SW480 (cell line): ENCODE measurements around the gene SCNM1.
"Not testable (repeated sequence)": the region's sequence is repeated elsewhere in the genome, so short reads cannot be mapped to it uniquely, and the experiment has no call there.

Experiments
- DNase-seq: peaks from one replicate; pipeline ENCODE4 v3.0.0-alpha.2; 2016; ENCODE audit warnings: low spot score

The SCNM1 gene

DNA sequence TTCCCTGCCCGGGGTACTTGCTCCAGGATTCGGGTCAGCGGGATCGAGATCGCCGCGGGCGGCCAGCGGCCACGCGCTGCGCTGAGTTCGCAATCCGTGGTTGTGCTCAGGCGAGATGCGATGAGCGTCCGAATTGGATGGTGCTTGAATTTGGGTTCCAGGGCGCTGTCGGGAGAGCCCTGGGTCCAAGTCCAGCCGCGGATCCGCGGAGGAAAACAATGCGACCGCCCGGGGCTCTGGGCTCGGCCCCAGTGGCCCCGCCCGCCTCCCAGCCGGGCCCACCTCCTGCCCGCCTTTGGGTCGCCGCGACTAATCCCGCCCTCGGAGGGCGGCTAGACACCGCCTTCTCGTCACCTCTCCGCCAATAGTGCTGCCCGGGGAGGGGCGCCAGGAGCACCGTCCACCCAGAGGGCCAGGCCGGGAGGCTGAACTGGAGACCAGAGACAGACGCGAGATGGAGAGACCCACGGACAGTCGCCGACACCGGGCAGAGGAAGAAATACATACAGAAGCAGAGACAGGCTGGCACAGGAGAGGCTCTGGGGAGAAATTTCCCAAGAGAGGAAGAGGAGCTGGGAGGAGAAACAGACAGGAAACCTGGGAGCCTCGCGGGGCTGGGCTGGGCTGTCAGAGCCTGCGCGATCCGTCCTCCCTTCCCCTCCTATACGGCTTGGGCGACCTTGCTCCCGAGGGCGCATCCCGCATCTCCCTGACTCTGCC is 19.4 kb upstream of the SCNM1 start, which contains the start of gene SEMA6C:
Gene SEMA6C, minus strand, starts transcription at position 220 of the 720 bp plus-strand sequence. CDS start 4,010 bp downstream, outside the sequence.
- peak; percentile 85 for DNase-seq

DNA sequence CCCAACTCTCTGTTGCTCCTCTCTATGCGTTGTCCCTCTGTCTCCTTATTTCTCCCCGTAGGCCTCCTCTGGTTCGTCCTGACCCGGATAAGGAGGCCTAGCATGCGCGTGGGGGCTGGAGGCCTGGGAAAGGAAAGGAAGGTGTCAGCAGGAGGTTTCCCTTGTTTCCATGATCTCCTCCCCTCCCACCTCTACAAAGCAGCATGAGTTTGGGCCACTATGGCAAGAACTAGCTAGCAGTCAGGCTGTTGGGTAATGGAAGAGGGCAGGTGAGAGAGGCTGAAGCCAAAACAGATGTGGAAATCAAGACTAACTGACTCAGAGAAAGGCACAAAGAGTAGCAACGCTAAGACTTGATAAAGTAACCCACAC is 18.8 kb upstream of the SCNM1 start:
- DNase-seq = no peak

GRCh38 chr1:151147665-151148064 is 18.3 kb upstream of the SCNM1 start:
- DNase-seq = no peak

DNA sequence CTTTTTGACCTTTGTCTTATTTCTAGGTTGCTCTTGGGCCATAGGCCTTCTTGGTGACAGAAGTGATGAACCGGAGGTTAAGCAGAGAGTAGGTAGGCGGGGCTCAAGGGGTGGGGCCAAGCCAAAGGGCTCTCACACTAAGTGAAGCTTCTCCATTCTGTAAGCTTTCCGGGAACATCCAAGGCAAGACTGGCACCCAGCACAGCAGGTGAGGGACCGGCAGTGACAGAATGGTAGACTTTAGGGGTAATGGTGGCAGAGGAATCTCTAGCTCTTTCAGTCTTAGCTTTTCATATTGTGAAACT is 9.5 kb upstream of the SCNM1 start, which contains the start of gene TNFAIP8L2:
Gene TNFAIP8L2, plus strand, starts transcription at position 135 of the 305 bp plus-strand sequence. CDS start 2,049 bp downstream, outside the sequence.
- no peak for DNase-seq

DNA sequence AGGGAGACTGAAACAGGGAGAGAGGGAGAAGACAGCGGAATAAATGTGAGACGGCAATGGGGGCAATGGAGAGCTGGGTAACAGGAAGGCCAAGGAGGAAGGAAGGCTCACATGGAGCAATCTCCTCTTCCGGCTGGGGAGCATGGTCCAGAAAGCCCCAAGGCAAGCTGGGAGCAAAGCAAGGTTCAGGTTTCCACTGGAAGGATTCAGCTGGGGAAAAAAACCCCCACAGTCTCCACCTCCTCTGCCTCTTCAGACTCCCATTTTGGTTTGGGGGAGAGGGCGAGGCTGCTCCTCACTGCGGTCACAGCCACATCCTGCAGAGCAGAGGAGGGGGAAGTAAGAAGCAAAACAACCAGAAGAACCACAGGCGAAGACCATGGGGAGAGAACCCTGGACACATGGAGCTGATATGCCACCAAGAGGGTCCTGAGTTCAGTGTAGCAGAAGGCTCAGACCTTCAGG is 8.8 kb upstream of the SCNM1 start:
- DNase-seq = no peak

DNA sequence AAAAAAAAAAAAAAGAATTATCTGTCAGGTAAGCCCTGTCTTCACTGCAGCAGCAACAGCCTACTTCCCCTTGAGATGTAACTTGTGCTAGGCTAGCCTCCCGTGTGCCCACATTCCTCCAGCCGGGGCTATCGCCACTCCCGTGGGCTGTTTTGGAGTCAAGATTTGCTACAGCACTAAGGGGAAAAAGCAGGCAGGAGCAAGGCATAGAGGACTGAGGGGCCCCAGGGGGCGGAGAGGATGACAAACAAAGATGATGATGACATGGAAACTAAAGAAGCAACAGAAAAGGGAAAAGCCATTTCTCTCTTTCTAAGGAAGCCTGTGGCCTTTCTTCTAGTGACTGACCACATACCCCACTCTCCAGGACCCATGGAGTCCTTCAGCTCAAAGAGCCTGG is 7.6 kb upstream of the SCNM1 start:
- no peak for DNase-seq

GRCh38 chr1:151158751-151159251 is 7.1 kb upstream of the SCNM1 start:
- no peak for DNase-seq

DNA sequence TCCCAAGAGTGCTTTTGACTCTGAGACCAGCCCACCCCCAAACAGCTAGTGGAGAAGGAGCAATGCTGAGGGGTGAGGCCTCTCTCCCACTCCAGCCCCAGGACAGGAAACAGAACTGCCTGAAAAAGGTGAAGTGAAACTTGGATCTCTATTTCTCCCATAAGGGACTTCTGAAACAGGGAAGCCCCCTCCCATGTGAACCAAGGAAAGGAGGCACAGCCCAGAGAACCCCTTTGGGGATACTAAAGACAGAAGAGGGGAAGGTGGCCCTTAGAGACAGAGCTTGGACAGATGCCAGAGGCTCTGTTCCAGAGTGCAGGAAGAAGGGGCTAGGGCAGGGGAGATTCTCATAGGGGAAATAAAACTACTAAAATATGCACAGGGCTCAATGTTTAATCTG is 6.6 kb upstream of the SCNM1 start:
- no peak for DNase-seq

DNA sequence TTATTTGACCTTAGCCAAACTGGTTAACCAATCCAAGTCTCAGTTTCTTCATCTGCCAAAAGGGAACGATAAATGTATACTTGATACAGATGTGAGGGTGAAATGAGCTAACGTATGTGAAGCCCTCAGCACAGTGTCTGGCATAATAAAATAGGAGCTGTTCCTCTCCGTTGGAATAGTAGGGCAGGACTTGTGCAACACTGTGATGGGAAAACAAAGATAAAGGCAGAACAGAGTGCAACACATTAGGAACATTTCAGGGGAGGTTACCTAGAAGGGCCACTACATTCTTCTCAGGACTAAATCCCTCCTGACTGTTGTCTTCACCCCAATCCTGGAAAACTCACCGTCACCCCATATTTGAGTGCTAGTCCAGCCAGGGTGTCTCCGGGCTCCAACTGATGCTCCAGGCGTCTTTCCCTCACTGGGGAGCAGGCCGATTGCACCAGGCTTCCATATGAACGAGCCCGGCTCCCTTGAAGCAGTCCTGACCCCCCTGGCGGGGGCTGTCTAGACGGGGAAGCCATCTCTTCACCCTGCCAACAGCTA is 1.1 kb upstream of the SCNM1 start:
- DNase-seq = no peak

GRCh38 chr1:151165281-151165737 is 635 bp upstream of the SCNM1 start:
- no peak for DNase-seq

DNA sequence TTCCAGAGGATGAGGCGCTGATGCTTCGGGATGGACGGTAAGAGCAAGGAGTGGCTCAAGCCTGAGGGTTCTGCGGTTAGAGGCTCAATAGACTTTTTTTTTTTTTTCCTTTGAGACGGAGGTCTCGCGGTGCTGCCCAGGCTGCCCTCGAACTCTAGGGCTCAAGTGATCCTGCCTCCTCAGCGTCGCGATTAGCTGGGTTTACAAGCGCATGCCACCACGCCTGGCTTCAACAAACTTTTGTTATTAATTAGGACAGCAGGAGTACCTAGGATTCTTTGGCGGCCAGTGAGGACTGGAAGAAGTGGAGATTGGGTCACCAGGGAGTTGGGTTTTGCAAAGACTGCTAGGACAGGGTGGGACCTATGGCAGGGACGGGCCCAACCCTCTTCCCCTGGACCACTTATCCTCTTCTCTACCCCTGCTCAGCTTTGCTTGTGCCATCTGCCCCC is 587 bp downstream of the SCNM1 start:
- DNase-seq = peak; percentile 35

DNA sequence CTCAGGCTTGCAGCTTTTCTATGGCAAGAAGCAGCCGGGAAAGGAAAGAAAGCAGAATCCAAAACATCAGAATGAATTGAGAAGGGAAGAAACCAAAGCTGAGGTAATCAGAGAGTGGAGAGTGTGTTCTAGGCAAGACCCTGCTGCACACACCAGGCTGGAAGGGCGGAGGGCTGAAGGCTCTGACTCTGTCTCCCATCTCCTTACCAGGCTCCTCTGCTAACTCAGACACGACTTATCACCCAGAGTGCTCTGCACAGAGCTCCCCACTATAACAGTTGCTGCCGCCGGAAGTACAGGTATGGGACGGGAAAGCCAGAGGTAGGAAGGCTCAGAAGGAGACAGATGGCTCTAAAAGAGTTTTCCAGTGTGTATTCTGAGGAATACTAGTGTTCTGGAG is 1.2 kb downstream of the SCNM1 start:
- no peak for DNase-seq

- no peak for DNase-seq
These were observed 5.2 kb downstream of the SCNM1 start for GRCh38 chr1:151171190-151171589.

DNA sequence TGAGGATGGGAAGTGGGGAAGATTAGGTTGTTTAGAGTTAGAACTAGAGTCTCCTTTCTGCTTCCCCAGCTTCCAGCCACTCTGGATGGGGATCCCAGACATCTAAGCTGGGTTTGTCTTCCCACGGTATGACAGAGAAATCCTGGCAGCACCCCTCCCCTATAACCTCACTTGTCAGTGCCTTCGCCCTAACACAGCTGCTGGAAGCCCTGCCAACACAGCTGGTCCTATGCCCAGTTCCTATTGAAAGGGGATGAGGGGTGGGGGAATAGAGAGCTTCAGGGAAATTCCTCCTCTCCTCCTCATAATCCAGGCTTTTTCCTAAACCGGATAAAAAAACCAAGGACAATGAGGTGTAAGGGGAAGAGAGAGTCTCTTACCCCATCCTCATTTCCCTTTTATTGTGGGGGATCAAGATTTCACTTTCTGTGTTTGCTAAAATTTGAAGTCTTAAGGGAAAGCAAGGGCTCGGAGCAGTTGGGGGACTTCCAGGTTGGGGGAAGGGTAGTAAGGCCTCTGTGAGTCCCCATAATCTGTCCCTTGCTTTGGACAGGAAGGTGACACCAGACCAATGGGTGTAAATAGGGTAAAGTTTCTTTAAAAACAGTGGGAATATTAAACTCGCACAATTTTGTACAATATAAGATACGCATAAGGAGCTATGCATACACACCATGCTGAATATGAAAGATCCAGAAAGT is 9.2 kb downstream of the SCNM1 start:
- DNase-seq = no peak

DNA sequence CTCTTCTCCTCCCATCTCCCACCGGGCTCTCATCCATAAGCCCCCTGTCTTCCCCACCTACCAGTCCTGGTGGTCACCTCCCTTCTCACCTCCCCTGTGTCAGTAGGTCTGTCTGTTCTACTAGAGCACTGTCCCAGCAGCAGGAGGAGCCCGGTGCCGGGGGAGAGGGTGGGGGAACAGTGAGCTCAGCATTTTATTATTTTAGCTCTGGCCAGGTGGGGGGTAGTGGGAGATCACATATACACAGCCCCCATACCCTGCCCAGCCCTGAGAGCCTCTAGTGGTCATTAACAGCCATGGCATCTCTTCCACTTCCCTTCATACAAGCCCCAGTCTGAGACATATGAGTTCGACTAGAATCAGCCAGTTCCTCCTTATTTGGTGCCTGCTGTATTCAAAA is 9.9 kb downstream of the SCNM1 start, which contains the start of gene TMOD4:
Gene TMOD4, minus strand, starts transcription at position 119 of the 400 bp plus-strand sequence. CDS start 1,106 bp downstream, outside the sequence.
- DNase-seq = no peak

- no peak for DNase-seq
These were observed 10.6 kb downstream of the SCNM1 start for GRCh38 chr1:151176514-151177045.

DNA sequence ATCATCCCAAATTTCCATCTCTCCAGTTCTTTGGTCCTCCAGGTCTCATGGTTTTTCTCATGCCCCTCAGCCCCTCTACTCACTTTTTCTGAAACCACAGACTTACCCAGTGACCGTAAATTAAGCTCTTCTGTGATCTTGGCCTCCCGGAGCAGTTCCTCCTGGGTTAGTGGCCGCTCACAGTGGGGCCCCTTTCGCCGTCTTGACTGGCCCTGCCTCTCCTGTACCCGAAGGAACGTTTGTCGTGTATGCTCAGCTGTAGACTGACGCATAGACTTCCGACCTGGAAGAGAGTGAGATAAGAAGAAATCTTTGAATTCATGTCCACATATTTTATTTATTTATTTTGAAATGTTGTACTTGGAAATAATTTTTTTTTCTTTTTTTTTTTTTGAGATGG is 18.3 kb downstream of the SCNM1 start:
- DNase-seq = no peak

DNA sequence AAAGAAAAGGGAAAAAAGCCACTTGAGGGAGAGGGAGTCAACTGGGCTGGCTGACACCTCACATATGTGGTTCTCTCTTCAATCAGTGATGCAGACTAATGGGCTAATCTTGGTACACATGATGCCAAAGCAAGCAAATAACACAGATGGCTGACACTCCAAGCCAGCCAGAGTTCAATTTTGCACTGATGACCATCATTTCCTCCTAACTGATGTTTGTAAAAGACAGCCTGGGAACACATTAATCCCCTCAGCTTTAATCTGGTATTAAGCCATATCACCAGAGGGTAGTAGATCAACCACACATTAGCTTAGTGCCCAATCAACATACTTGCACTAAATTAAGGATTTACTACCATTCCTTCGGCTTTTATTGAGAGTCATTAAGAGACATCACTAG is 21.3 kb downstream of the SCNM1 start:
- no peak for DNase-seq

- not testable (repeated sequence) for DNase-seq
These were observed 22.7 kb downstream of the SCNM1 start for GRCh38 chr1:151188667-151189066.

GRCh38 chr1:151189637-151190445 is 23.9 kb downstream of the SCNM1 start, which contains the start of gene VPS72:
Gene VPS72 (minus strand): TSS chr1:151190197. CDS start chr1:151190121, 76 bp downstream.
- DNase-seq = peak; percentile 89

GRCh38 chr1:151192047-151192446 is 26.1 kb downstream of the SCNM1 start:
- no peak for DNase-seq
